ENCODE data around the gene GABBR1.
A peak's percentile ranks its signal among the peaks of the same experiment; 100 is the strongest.

GABBR1 gene

GRCh38 chr6:29561606-29562181 lies 71.3 kb downstream of the GABBR1 start:
- no peaks in the 10 kb centered on the region for H3K36me3 ChIP-seq (replicated peaks)
- no peak overlapping the region for H3K4me3 ChIP-seq
- H3K9me3 ChIP-seq: no peaks in the 10 kb centered on the region
- peaks cover 14% of the 10 kb centered on the region for H3K27me3 ChIP-seq (ENCODE audit: low read depth)
- DNase-seq (ENCODE audit: low spot score in 2 of 2): no peak
- H3K4me1 ChIP-seq: no peaks in the 10 kb centered on the region
- in situ Hi-C loops (cut with MboI; ENCODE audit: low sequenced_read_pairs): no loop called here

GRCh38 chr6:29561091-29561490 lies 71.9 kb downstream of the GABBR1 start:
- H3K36me3 ChIP-seq (replicated peaks): no peaks in the 10 kb centered on the region
- no peak overlapping the region for H3K4me3 ChIP-seq
- DNase-seq (ENCODE audit: low spot score in 2 of 2): no peak
- H3K4me1 ChIP-seq: no peaks in the 10 kb centered on the region
- in situ Hi-C loops (cut with MboI; ENCODE audit: low sequenced_read_pairs): no loop called here
- H3K27me3 ChIP-seq (ENCODE audit: low read depth): peaks cover 14% of the 10 kb centered on the region
- no peaks in the 10 kb centered on the region for H3K9me3 ChIP-seq

GRCh38 chr6:29559524-29560287 lies 73.3 kb downstream of the GABBR1 start, which contains the start of gene UBD:
Gene UBD (minus strand): TSS chr6:29559732. CDS start chr6:29559701, 31 bp downstream.
- in situ Hi-C loops (cut with MboI; ENCODE audit: low sequenced_read_pairs): no loop called here
- Histone ChIP-seq H3K27me3 (ENCODE audit: low read depth) (peaks cover 16% of the 10 kb centered on the region), H3K4me3 (no peak within 1 kb of the TSS), H3K4me1 (no peaks in the 10 kb centered on the region), H3K9me3 (no peaks in the 10 kb centered on the region), H3K36me3 (replicated peaks) (no peaks in the 10 kb centered on the region)
- no peak for DNase-seq (ENCODE audit: low spot score in 2 of 2)

- no peak for DNase-seq (ENCODE audit: low spot score in 2 of 2)
- H3K9me3 ChIP-seq: no peaks in the 10 kb centered on the region
- H3K36me3 ChIP-seq (replicated peaks): no peaks in the 10 kb centered on the region
- H3K4me1 ChIP-seq: no peaks in the 10 kb centered on the region
- peaks cover 26% of the 10 kb centered on the region for H3K27me3 ChIP-seq (ENCODE audit: low read depth)
- in situ Hi-C loops (cut with MboI; ENCODE audit: low sequenced_read_pairs): no loop called here
- no peak overlapping the region for H3K4me3 ChIP-seq
Measured at GRCh38 chr6:29558439-29559079, 74.4 kb downstream of the GABBR1 start.

GRCh38 chr6:29557320-29557719 lies 75.7 kb downstream of the GABBR1 start:
- Histone ChIP-seq H3K27me3 (ENCODE audit: low read depth) (peaks cover 33% of the 10 kb centered on the region), H3K36me3 (replicated peaks) (no peaks in the 10 kb centered on the region), H3K4me3 (no peak overlapping the region), H3K4me1 (no peaks in the 10 kb centered on the region), H3K9me3 (no peaks in the 10 kb centered on the region)
- DNase-seq (ENCODE audit: low spot score in 2 of 2): no peak
- in situ Hi-C loops (cut with MboI; ENCODE audit: low sequenced_read_pairs): no loop called here

- Histone ChIP-seq H3K36me3 (replicated peaks) (no peaks in the 10 kb centered on the region), H3K4me1 (no peaks in the 10 kb centered on the region), H3K27me3 (ENCODE audit: low read depth) (peaks cover 31% of the 10 kb centered on the region), H3K4me3 (no peak overlapping the region), H3K9me3 (no peaks in the 10 kb centered on the region)
- in situ Hi-C loops (cut with MboI; ENCODE audit: low sequenced_read_pairs): no loop called here
- no peak for DNase-seq (ENCODE audit: low spot score in 2 of 2)
Measured at GRCh38 chr6:29554764-29555163, 78.2 kb downstream of the GABBR1 start.

GRCh38 chr6:29553268-29554057 lies 79.5 kb downstream of the GABBR1 start:
- H3K9me3 ChIP-seq: no peaks in the 10 kb centered on the region
- no peaks in the 10 kb centered on the region for H3K36me3 ChIP-seq (replicated peaks)
- H3K27me3 ChIP-seq (ENCODE audit: low read depth): peaks cover 28% of the 10 kb centered on the region
- no peaks in the 10 kb centered on the region for H3K4me1 ChIP-seq
- peak in 1 of 2 experiments; percentile 15 for DNase-seq (ENCODE audit: low spot score in 2 of 2)
- in situ Hi-C loops (cut with MboI; ENCODE audit: low sequenced_read_pairs): no loop called here
- no peak overlapping the region for H3K4me3 ChIP-seq

- DNase-seq (ENCODE audit: low spot score in 2 of 2): no peak
- H3K27me3 ChIP-seq (ENCODE audit: low read depth): peaks cover 28% of the 10 kb centered on the region
- H3K36me3 ChIP-seq (replicated peaks): no peaks in the 10 kb centered on the region
- in situ Hi-C loops (cut with MboI; ENCODE audit: low sequenced_read_pairs): no loop called here
- no peaks in the 10 kb centered on the region for H3K9me3 ChIP-seq
- no peaks in the 10 kb centered on the region for H3K4me1 ChIP-seq
- H3K4me3 ChIP-seq: no peak overlapping the region
Measured at GRCh38 chr6:29552512-29553051, 80.4 kb downstream of the GABBR1 start.

GRCh38 chr6:29547573-29547972 lies 85.4 kb downstream of the GABBR1 start:
- H3K9me3 ChIP-seq: no peaks in the 10 kb centered on the region
- no peak overlapping the region for H3K4me3 ChIP-seq
- in situ Hi-C loops (cut with MboI; ENCODE audit: low sequenced_read_pairs): no loop called here
- no peaks in the 10 kb centered on the region for H3K4me1 ChIP-seq
- no peak for DNase-seq (ENCODE audit: low spot score in 2 of 2)
- peaks cover 4% of the 10 kb centered on the region for H3K27me3 ChIP-seq (ENCODE audit: low read depth)
- no peaks in the 10 kb centered on the region for H3K36me3 ChIP-seq (replicated peaks)

GRCh38 chr6:29537714-29538403 lies 95.1 kb downstream of the GABBR1 start:
- H3K4me3 ChIP-seq: no peak overlapping the region
- H3K36me3 ChIP-seq (replicated peaks): no peaks in the 10 kb centered on the region
- in situ Hi-C loops (cut with MboI; ENCODE audit: low sequenced_read_pairs): no loop called here
- no peak for DNase-seq (ENCODE audit: low spot score in 2 of 2)
- no peaks in the 10 kb centered on the region; the same call in 1 of the 2 replicates for H3K27me3 ChIP-seq (ENCODE audit: low read depth)
- no peaks in the 10 kb centered on the region for H3K9me3 ChIP-seq
- H3K4me1 ChIP-seq: no peaks in the 10 kb centered on the region

- Histone ChIP-seq H3K4me1 (no peaks in the 10 kb centered on the region), H3K27me3 (ENCODE audit: low read depth) (no peaks in the 10 kb centered on the region), H3K9me3 (no peaks in the 10 kb centered on the region), H3K36me3 (replicated peaks) (no peaks in the 10 kb centered on the region), H3K4me3 (no peak overlapping the region)
- in situ Hi-C loops (cut with MboI; ENCODE audit: low sequenced_read_pairs): no loop called here
- no peak for DNase-seq (ENCODE audit: low spot score in 2 of 2)
Measured at GRCh38 chr6:29532320-29532951, 100.5 kb downstream of the GABBR1 start.

GRCh38 chr6:29531668-29532067 lies 101.3 kb downstream of the GABBR1 start:
- no peaks in the 10 kb centered on the region for H3K9me3 ChIP-seq
- no peaks in the 10 kb centered on the region for H3K4me1 ChIP-seq
- no peaks in the 10 kb centered on the region for H3K27me3 ChIP-seq (ENCODE audit: low read depth)
- in situ Hi-C loops (cut with MboI; ENCODE audit: low sequenced_read_pairs): no loop called here
- DNase-seq (ENCODE audit: low spot score in 2 of 2): no peak
- no peaks in the 10 kb centered on the region for H3K36me3 ChIP-seq (replicated peaks)
- H3K4me3 ChIP-seq: no peak overlapping the region
